Endothelial cell (in vitro differentiated cells): ENCODE data around the gene RAB26. TPM values are rescaled to one million over a fixed set of nuclear protein-coding genes. Genes with fewer than 3 reads are reported as not detected.

Source experiments
- DNase-seq: peaks from one replicate; pipeline ENCODE4 v3.0.0; 2021; ENCODE audit warnings: low spot score
- H3K27ac Mint-ChIP-seq: one replicate; pipeline ENCODE4 v1.8.0; 2021; ENCODE audit warnings: mixed read lengths, inconsistent platforms; ENCODE audit not compliant: unreplicated experiment
- H3K27me3 Mint-ChIP-seq: one replicate; pipeline ENCODE4 v1.8.0; 2021; ENCODE audit warnings: mild to moderate bottlenecking, moderate library complexity, mixed read lengths, inconsistent platforms; ENCODE audit not compliant: unreplicated experiment
- H3K36me3 Mint-ChIP-seq: one replicate; pipeline ENCODE4 v1.8.0; 2021; ENCODE audit warnings: mild to moderate bottlenecking, low read depth, mixed read lengths, inconsistent platforms; ENCODE audit not compliant: unreplicated experiment
- H3K4me1 Mint-ChIP-seq: one replicate; pipeline ENCODE4 v1.8.0; 2021; ENCODE audit warnings: mild to moderate bottlenecking, mixed read lengths, inconsistent platforms; ENCODE audit not compliant: unreplicated experiment
- H3K4me3 Mint-ChIP-seq: one replicate; pipeline ENCODE4 v1.8.0; 2021; ENCODE audit warnings: mild to moderate bottlenecking, mixed read lengths, inconsistent platforms; ENCODE audit not compliant: unreplicated experiment
- H3K9me3 Mint-ChIP-seq: one replicate; pipeline ENCODE4 v1.8.0; 2021; ENCODE audit warnings: mixed read lengths, inconsistent platforms; ENCODE audit not compliant: unreplicated experiment
- total RNA-seq: library from RNA; stranded (reverse); fragmentation: NEBNext Ultra II Directional; extraction: Animal tissue kit (Norgen Biotek cat#: 25700); gene quantifications from one replicate; pipeline ENCODE4 v1.2.1, GENCODE V29; 2021; ENCODE audit not compliant: unreplicated experiment
- TF ChIP-seq, protein P1 (sequence below): fragments of 200-600 bp; sonication (generic); IDR thresholded peaks from one replicate; pipeline ENCODE4 v1.5.0; 2021; ENCODE audit warnings: antibody characterized with exemption; ENCODE audit not compliant: unreplicated experiment

Gene RAB26
- total RNA-seq, 1 donor from 2014 or later: 1.9 TPM

DNA sequence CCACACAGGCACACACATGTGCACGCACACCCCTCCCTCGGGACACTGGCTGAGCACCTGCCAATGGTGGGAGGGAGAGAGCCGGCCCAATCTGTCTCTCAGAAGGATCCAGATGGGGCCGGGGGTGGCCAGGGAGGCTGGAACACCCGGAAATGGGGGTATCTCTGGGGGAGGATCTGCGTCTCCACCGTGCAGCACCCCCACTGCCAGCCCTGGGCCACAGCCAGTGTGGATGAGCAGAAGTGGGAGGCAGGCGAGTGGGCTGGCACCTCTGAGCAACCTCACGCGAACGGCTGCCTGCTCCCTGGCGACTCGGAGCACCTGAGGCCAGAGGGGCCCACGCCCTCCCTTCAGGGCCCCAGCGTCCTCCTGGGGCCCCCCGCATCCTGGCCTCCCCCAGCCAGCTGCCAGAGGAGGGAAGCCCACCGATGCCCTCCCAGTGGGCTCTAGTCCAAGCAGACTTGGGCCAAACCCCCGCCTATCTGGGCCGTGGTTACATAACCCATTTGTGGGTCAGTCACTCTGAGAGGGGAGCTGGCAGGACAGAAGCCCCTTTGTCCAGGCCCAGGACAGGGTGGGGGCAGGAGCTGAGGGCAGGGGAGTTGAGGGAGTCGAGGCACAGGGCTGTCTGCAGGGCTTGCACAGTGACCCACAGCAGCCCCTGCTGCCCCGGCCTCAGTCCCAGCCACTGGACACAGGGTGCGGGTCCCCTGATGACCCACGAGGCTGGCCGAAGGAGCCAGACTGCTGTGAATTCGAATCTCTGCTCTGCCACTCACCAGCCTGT, 42.4 kb downstream of the RAB26 start:
- H3K4me1 Mint-ChIP-seq: no peaks in the 10 kb centered on the region
- H3K9me3 Mint-ChIP-seq: no peaks in the 10 kb centered on the region
- no peak for DNase-seq
- no peak overlapping the region for H3K4me3 Mint-ChIP-seq
- H3K27me3 Mint-ChIP-seq: peaks cover 20% of the 10 kb centered on the region
- H3K27ac Mint-ChIP-seq: no peak overlapping the region
- TF ChIP-seq, protein P1, sequence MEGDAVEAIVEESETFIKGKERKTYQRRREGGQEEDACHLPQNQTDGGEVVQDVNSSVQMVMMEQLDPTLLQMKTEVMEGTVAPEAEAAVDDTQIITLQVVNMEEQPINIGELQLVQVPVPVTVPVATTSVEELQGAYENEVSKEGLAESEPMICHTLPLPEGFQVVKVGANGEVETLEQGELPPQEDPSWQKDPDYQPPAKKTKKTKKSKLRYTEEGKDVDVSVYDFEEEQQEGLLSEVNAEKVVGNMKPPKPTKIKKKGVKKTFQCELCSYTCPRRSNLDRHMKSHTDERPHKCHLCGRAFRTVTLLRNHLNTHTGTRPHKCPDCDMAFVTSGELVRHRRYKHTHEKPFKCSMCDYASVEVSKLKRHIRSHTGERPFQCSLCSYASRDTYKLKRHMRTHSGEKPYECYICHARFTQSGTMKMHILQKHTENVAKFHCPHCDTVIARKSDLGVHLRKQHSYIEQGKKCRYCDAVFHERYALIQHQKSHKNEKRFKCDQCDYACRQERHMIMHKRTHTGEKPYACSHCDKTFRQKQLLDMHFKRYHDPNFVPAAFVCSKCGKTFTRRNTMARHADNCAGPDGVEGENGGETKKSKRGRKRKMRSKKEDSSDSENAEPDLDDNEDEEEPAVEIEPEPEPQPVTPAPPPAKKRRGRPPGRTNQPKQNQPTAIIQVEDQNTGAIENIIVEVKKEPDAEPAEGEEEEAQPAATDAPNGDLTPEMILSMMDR: no peak
- no peaks in the 10 kb centered on the region for H3K36me3 Mint-ChIP-seq

DNA sequence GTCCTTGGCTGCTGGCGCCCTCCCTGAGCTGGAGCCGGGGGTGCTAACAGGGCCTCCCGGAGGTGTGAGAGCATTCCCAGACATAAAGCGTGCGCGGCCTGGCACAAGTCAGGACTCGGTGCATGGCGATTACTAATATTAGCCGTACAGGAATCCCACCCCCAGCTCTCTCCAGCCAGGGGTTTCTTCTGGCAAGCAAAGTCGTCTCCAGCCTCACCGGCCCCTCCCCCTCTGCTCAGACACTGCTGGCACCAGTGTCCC, 43.0 kb downstream of the RAB26 start:
- no peaks in the 10 kb centered on the region for H3K9me3 Mint-ChIP-seq
- H3K36me3 Mint-ChIP-seq: no peaks in the 10 kb centered on the region
- TF ChIP-seq, protein P1: no peak
- DNase-seq: no peak
- H3K4me3 Mint-ChIP-seq: no peak overlapping the region
- no peak overlapping the region for H3K27ac Mint-ChIP-seq
- no peaks in the 10 kb centered on the region for H3K4me1 Mint-ChIP-seq
- peaks cover 17% of the 10 kb centered on the region for H3K27me3 Mint-ChIP-seq

DNA sequence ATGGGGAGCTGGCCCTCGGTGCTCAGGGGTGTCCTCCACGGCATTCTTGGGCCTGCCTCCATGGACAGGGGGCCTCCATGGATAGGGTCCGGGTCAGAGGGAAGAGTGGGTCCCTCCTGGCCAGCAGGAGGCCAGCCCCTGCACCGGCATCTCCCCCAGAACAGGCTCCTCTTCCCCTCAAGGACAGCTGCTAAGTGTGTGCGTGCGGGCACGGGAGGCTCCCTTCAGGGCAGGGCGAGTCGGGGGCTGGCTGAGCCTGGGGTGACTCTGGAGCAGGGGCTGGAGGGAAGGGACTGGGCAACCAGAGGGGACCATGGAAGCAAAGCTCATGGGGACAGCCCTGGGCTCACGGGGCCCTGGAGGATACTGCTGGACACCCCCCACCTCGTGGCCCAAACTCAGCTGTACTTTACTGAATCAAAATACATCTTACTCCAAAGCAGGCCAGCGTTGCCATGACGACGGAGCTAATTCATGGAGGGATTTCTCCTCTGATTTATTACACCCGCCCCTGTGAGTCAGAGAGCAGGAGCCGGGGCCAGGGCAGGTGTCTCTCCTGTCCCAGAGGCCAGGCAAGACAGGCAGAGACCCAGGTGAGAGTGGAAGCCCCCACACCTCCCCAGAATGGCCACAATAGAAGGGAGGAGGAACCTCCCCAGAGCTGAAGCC, 45.9 kb downstream of the RAB26 start:
- no peaks in the 10 kb centered on the region for H3K4me1 Mint-ChIP-seq
- TF ChIP-seq, protein P1: no peak
- no peak overlapping the region for H3K27ac Mint-ChIP-seq
- H3K36me3 Mint-ChIP-seq: no peaks in the 10 kb centered on the region
- H3K4me3 Mint-ChIP-seq: no peak overlapping the region
- no peaks in the 10 kb centered on the region for H3K9me3 Mint-ChIP-seq
- no peak for DNase-seq
- peaks cover 25% of the 10 kb centered on the region for H3K27me3 Mint-ChIP-seq

DNA sequence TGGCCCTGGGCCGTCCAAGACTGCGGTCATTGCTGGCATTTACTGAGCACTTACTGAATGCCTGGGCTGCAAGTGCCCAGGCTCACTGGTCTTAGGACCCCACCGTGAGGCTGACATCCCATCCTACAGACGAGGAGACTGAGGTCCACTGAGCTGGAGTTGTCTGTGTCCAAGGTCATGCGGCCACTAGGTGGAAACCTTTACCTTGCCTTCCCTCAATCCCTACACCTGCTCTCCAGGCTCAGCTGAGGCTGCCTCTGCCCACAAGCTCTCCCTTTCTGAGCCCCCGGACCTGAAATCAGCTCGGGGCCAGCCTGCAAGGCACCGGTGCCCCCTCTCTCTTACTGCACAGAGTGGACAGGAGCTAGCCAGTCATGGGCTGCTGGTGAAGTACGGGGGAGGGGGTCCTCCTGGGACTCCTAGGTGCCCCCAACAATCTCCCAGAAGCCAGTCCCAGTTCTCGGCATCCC, 46.5 kb downstream of the RAB26 start:
- no peaks in the 10 kb centered on the region for H3K36me3 Mint-ChIP-seq
- H3K27ac Mint-ChIP-seq: no peak overlapping the region
- TF ChIP-seq, protein P1: peak; percentile 20
- no peaks in the 10 kb centered on the region for H3K9me3 Mint-ChIP-seq
- no peak overlapping the region for H3K4me3 Mint-ChIP-seq
- no peaks in the 10 kb centered on the region for H3K4me1 Mint-ChIP-seq
- DNase-seq: peak; percentile 48
- H3K27me3 Mint-ChIP-seq: peaks cover 25% of the 10 kb centered on the region
